GM06990 (cell line): Measurements from ENCODE around the gene VIPR2.
"Not testable (repeated sequence)": the region's sequence is repeated elsewhere in the genome, so short reads cannot be mapped to it uniquely, and the experiment has no call there.

Source experiments
- DNase-seq: peaks from one replicate; pipeline ENCODE4 v3.0.0-alpha.2; 2011; ENCODE audit not compliant: insufficient read length; ENCODE audit errors: extremely low read depth
- H3K27me3 ChIP-seq: replicated peaks from 2 replicates; pipeline ENCODE4 v1.6.0; 2011; ENCODE audit warnings: low read length; ENCODE audit not compliant: control insufficient read depth, insufficient read depth
- H3K36me3 ChIP-seq: 2 replicates; pipeline ENCODE4 v1.5.1; 2011; ENCODE audit warnings: low read length; ENCODE audit not compliant: control insufficient read depth, insufficient read depth
- H3K4me3 ChIP-seq: replicated peaks from 2 replicates; pipeline ENCODE4 v1.5.1; 2011; ENCODE audit warnings: low read depth, mild to moderate bottlenecking, control low read depth, low read length
- TF ChIP-seq, protein P1 (sequence below): IDR thresholded peaks from 2 replicates; pipeline ENCODE4 v1.5.1; 2011; ENCODE audit warnings: low read length, control low read depth, mild to moderate bottlenecking, inconsistent platforms; ENCODE audit not compliant: insufficient read depth, poor library complexity, severe bottlenecking

Gene VIPR2

DNA sequence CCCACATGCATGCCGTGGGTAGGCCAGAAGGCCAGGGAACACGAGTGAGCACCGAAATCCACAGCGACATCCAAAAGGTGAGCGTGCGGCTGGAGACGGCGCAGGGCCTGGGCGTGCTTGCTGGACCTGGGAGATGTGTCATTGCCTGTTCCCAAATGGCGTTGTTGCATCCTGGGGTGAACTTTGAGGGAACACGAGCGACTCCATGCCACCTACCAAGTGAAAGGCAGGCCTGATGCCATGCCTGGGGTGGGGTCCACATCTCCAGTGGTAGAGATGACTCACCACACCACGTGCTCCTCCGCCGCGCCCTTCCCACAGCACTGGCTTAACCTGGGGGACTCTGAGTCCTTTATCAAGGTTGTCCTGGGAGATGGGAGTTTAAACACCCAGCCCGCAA lies 24.7 kb upstream of the VIPR2 start:
- TF ChIP-seq, protein P1, sequence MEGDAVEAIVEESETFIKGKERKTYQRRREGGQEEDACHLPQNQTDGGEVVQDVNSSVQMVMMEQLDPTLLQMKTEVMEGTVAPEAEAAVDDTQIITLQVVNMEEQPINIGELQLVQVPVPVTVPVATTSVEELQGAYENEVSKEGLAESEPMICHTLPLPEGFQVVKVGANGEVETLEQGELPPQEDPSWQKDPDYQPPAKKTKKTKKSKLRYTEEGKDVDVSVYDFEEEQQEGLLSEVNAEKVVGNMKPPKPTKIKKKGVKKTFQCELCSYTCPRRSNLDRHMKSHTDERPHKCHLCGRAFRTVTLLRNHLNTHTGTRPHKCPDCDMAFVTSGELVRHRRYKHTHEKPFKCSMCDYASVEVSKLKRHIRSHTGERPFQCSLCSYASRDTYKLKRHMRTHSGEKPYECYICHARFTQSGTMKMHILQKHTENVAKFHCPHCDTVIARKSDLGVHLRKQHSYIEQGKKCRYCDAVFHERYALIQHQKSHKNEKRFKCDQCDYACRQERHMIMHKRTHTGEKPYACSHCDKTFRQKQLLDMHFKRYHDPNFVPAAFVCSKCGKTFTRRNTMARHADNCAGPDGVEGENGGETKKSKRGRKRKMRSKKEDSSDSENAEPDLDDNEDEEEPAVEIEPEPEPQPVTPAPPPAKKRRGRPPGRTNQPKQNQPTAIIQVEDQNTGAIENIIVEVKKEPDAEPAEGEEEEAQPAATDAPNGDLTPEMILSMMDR = no peak
- no peaks in the 10 kb centered on the region for H3K27me3 ChIP-seq
- no peak overlapping the region for H3K4me3 ChIP-seq
- no peak for DNase-seq
- H3K36me3 ChIP-seq = no peaks in the 10 kb centered on the region

DNA sequence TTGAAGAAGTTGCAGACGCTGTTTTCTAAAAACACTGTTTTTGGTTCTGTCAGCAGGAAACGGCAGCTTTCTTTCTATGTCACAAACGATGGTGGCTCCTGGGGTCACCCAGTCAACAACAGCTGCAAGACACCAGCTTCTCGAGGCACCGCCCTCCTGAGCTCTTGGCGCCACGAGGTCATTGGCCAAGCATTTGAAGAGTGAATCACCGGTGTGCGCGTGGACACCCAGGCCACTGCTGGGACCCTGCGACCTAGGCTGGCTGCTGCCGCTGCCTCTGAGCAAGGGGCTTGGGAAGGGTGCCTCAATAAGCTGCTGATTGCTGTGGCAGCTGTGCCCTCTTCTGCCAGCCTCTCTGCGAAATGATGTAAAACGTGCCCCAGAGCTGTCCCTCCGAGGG lies 22.5 kb upstream of the VIPR2 start:
- Histone ChIP-seq H3K36me3 (no peaks in the 10 kb centered on the region), H3K4me3 (no peak overlapping the region), H3K27me3 (no peaks in the 10 kb centered on the region)
- DNase-seq = no peak
- TF ChIP-seq, protein P1 = no peak

DNA sequence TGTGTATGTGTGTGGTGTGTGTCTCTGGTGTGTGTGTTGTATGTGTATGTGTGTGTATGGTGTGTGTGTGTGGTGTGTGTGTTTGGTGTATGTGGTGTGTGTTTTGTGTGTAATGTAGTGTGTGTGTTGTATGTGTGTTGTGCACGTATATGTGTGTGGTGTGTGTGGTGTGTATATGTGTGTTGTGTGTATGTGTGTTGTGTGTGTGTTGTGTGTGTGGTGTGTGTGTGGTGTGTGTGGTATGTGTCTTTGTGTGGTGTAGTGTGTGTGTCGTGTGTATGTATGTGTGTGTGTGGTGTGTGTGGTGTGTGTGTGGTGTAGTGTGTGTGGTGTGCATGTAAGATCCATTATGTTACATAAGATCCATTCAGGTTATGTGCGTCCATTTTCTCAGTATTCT lies 21.9 kb upstream of the VIPR2 start:
- TF ChIP-seq, protein P1 = no peak
- H3K36me3 ChIP-seq = no peaks in the 10 kb centered on the region
- DNase-seq = no peak
- no peak overlapping the region for H3K4me3 ChIP-seq
- H3K27me3 ChIP-seq = no peaks in the 10 kb centered on the region

DNA sequence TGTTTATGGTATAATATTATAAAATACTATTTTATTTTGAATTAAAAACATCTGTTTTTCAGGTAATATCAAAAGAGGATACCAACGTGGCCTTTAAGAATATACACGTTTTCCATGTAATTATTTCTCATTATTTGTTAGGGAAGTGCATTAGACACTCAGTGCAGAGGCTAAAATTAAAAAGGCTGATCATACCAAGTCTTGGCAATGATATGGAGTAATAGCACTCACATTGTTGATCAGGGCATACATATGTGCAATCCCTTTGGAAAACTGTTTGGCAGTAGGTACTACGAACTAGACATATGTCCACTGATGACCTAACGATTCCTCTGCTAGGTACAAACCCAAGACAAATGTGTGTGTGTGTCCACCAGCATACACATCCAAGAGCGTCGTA lies 20.7 kb upstream of the VIPR2 start:
- TF ChIP-seq, protein P1 = no peak
- no peaks in the 10 kb centered on the region for H3K27me3 ChIP-seq
- no peak overlapping the region for H3K4me3 ChIP-seq
- H3K36me3 ChIP-seq = no peaks in the 10 kb centered on the region
- no peak for DNase-seq

DNA sequence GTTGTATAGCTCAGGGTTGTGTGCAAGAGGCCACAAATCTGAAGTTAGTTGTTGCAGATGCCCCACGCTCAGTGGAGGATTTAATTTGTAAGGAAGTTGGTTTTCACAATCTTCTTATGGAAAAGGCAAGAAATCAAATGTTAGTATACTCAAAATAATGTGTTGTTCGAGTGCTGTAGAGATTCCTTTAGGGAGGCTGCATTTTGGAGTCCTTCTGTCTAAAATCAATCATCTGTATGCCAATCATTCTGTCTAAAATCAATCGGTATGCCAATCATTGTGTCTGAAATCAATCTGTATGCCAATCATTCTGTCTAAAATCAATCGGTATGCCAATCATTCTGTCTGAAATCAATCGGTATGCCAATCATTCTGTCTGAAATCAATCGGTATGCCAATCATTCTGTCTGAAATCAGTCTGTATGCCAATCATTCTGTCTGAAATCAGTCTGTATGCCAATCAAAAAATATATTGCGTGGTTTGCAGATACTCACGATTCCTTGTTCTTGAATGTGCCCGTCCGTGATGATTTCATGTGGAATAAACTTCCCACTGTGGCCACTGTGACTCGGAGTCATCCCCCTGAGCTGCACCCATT lies 19.1 kb upstream of the VIPR2 start:
- H3K36me3 ChIP-seq = not testable (repeated sequence)

DNA sequence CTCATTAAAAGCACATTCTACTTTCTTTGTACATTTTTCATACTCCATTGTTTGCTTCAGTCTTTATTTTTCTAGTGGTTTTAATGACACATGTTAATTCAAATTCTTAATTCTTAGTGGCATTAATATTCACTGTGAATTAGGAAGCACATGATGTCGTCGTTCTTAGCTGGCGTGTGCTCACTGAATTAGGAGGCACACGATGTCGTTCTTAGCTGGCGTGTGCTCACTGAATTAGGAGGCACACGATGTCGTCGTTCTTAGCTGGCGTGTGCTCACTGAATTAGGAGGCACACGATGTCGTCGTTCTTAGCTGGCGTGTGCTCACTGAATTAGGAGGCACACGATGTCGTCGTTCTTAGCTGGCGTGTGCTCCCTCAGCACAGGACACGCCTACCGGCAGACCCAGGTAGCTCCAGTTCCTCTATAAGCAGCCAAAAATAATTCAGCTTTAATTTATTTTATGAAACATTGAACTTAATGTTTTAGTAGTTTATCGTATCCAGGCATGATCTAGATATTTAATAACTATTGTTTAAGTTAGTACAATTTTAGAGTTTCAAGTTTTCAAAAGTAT lies 17.5 kb upstream of the VIPR2 start:
- not testable (repeated sequence) for H3K27me3 ChIP-seq, DNase-seq

More for the DNA sequence above, 19.1 kb upstream of the VIPR2 start:
- H3K4me3 ChIP-seq, DNase-seq, H3K27me3 ChIP-seq: not testable (repeated sequence)

DNA sequence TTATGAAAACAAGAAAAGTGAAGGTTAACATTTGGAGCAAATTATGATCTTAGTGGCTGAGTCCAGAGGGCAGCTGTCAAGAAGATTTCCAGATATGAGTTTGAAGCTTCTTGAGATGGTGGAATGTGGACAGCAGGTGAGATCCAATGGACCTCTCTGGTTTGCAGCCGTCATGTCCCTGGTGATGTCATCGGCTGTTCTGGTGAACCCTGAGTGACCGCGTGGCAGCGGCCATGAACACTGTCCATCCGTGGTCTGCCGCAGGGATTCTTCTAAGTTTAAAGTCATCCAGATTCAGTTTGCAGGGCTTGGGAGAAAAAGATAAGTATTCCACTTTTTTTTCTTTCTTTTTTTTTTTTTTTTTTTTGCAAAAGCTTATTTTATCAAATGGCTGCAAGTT lies 15.8 kb upstream of the VIPR2 start:
- TF ChIP-seq, protein P1 = no peak
- no peaks in the 10 kb centered on the region for H3K27me3 ChIP-seq
- H3K36me3 ChIP-seq = no peaks in the 10 kb centered on the region
- no peak overlapping the region for H3K4me3 ChIP-seq
- DNase-seq = no peak

More for the DNA sequence above, 17.5 kb upstream of the VIPR2 start:
- H3K36me3 ChIP-seq, H3K4me3 ChIP-seq: not testable (repeated sequence)
